Breast epithelium (tissue), 3 donors: ENCODE measurements around the gene ACOX3. TPM values are rescaled to one million over a fixed set of nuclear protein-coding genes. Genes with fewer than 3 reads are reported as not detected.

ENCODE experiments used
- total RNA-seq, 3 donors: library from RNA; depleted of rRNA; stranded (reverse); fragments of >200 nt; gene quantifications; one replicate each; pipeline ENCODE4 v1.1.0, GENCODE V29; 2016

Gene ACOX3
- total RNA-seq, 3 donors from 2014 or later: 24.0 to 69.4 (median 47.9) TPM

Other genes starting within 250 kb of the ACOX3 start
- gene SH3TC1, start 241.4 kb downstream of the ACOX3 start, total RNA-seq: 10 to 100 TPM; 16.4 to 28.8 (median 17.3) TPM
- 10 to 100 TPM in 2 of 3 donors, 1 to 10 TPM in 1; 8.5 to 53.9 (median 19.7) TPM for gene HTRA3, start 171.0 kb downstream of the ACOX3 start, total RNA-seq
- 10 to 100 TPM; 24.6 to 47.7 (median 28.2) TPM for gene TRMT44, start 54 bp upstream of the ACOX3 start, total RNA-seq
- under 1 TPM in 2 of 3 donors, not detected in 1; 0.15 to 0.33 TPM for gene GPR78, start 139.7 kb upstream of the ACOX3 start, total RNA-seq
- 10 to 100 TPM in 1 of 3 donors, 1 to 10 TPM in 2; 2.9 to 13.4 (median 7.5) TPM for gene CPZ, start 152.0 kb upstream of the ACOX3 start, total RNA-seq